H1 (cell line): ENCODE results near the gene MYCBPAP. TPM values are rescaled to one million over a fixed set of nuclear protein-coding genes. Genes with fewer than 3 reads are reported as not detected.
A peak's percentile ranks its signal among the peaks of the same experiment; 100 is the strongest.

ENCODE experiments used
- CBX5 ChIP-seq: fragments of 300-800, 300-1000 bp; sonication (generic); IDR thresholded peaks from 2 replicates; pipeline ENCODE4 v1.7.1; 2016; ENCODE audit warnings: antibody characterized with exemption, low read length, low read depth
- CEBPB ChIP-seq: IDR thresholded peaks from 2 replicates; pipeline ENCODE4 v1.6.1; 2012; ENCODE audit warnings: low read depth, low read length
- CREB1 ChIP-seq: IDR thresholded peaks from 2 replicates; pipeline ENCODE4 v1.6.1; 2012; ENCODE audit warnings: inconsistent platforms
- CTBP2 ChIP-seq: IDR thresholded peaks from 2 replicates; pipeline ENCODE4 v1.7.0; 2011; ENCODE audit warnings: borderline replicate concordance, mild to moderate bottlenecking, moderate library complexity, mixed read lengths, low read length; ENCODE audit not compliant: insufficient read depth, insufficient read length
- HDAC2 ChIP-seq, 2 experiments: fragments of 300-600 bp in 1 of 2; sonication (generic) in 1 of 2; IDR thresholded peaks; 2 replicates each; pipeline ENCODE4 v1.6.1; 2011 to 2012; ENCODE audit warnings: low read depth in 2 of 2, low read length in 2 of 2, mild to moderate bottlenecking in 2 of 2, moderate library complexity in 2 of 2, borderline replicate concordance in 1 of 2, inconsistent platforms in 1 of 2
- HDAC6 ChIP-seq: IDR thresholded peaks from one replicate; pipeline ENCODE4 v1.7.1; 2012; ENCODE audit warnings: low read depth, mild to moderate bottlenecking, inconsistent platforms, low read length, moderate library complexity
- JUN ChIP-seq: IDR thresholded peaks from 2 replicates; pipeline ENCODE4 v1.6.1; 2011; ENCODE audit warnings: low read depth, mild to moderate bottlenecking, improper control_type of control experiment, low read length
- JUND ChIP-seq: IDR thresholded peaks from 2 replicates; pipeline ENCODE4 v1.6.1; 2011; ENCODE audit warnings: mild to moderate bottlenecking, improper control_type of control experiment, low read length
- NANOG ChIP-seq: IDR thresholded peaks from 2 replicates; pipeline ENCODE4 v1.6.1; 2011; ENCODE audit warnings: low read length, low read depth, mild to moderate bottlenecking, inconsistent platforms; ENCODE audit not compliant: insufficient read depth, poor library complexity, severe bottlenecking
- POLR2A ChIP-seq, 2 experiments: IDR thresholded peaks; 1 replicate in 1 of 2; 2 replicates in 1 of 2; pipeline ENCODE4 v1.6.1; 2011; ENCODE audit warnings: low read depth in 2 of 2, low read length in 2 of 2, mild to moderate bottlenecking in 2 of 2; ENCODE audit errors: control extremely low read depth in 1 of 2
- RAD21 ChIP-seq, 2 experiments: IDR thresholded peaks in 1 of 2; conservative IDR thresholded peaks in 1 of 2; 2 replicates each; pipeline ENCODE4 v1.6.1; 2011; ENCODE audit warnings: low read depth in 2 of 2, low read length in 2 of 2, improper control_type of control experiment in 1 of 2, inconsistent platforms in 1 of 2, mild to moderate bottlenecking in 1 of 2, moderate library complexity in 1 of 2
- RFX5 ChIP-seq: IDR thresholded peaks from 2 replicates; pipeline ENCODE4 v1.6.1; 2011; ENCODE audit warnings: low read depth, low read length, improper control_type of control experiment, borderline replicate concordance
- RXRA ChIP-seq: IDR thresholded peaks from 2 replicates; pipeline ENCODE4 v1.6.1; 2011; ENCODE audit warnings: low read depth, mild to moderate bottlenecking, low read length, moderate library complexity; ENCODE audit not compliant: insufficient read depth
- SIN3A ChIP-seq, 2 experiments: IDR thresholded peaks in 1 of 2; conservative IDR thresholded peaks in 1 of 2; 2 replicates each; pipeline ENCODE4 v1.6.1; 2011 to 2012; ENCODE audit warnings: low read length in 2 of 2, improper control_type of control experiment in 1 of 2, low read depth in 1 of 2, mild to moderate bottlenecking in 1 of 2
- SP4 ChIP-seq: IDR thresholded peaks from 2 replicates; pipeline ENCODE4 v1.6.1; 2012; ENCODE audit warnings: low read length, inconsistent platforms
- SRF ChIP-seq: IDR thresholded peaks from 2 replicates; pipeline ENCODE4 v1.6.1; 2011; ENCODE audit warnings: mild to moderate bottlenecking, low read depth, low read length, moderate library complexity
- TAF1 ChIP-seq: IDR thresholded peaks from 2 replicates; pipeline ENCODE4 v1.6.1; 2011; ENCODE audit warnings: mild to moderate bottlenecking, low read depth, low read length
- USF2 ChIP-seq: IDR thresholded peaks from 2 replicates; pipeline ENCODE4 v1.6.1; 2011; ENCODE audit warnings: low read length, improper control_type of control experiment
- polyA plus RNA-seq, 7 experiments: library from polyadenylated mRNA; depleted of rRNA in 3 of 7; stranded (reverse) in 5 of 7; unstranded in 2 of 7; fragments of >200 nt in 5 of 7; fragments of 200-250 nt in 2 of 7; gene quantifications; 1 replicate in 5 of 7; 2 replicates in 1 of 7; 4 replicates in 1 of 7; pipeline versions ENCODE4 v1.2.1 to v1.2.3, GENCODE V29; 2011 to 2013; ENCODE audit warnings: missing spikeins in 2 of 7, mixed read lengths in 2 of 7
- total RNA-seq: library from RNA; stranded (reverse); fragmentation: NEBNext Ultra II Directional; extraction: Animal tissue kit (Norgen Biotek cat#: 25700); gene quantifications from 2 replicates; pipeline ENCODE4 v1.2.1, GENCODE V29; 2021

MYCBPAP gene
- total and polyA plus RNA-seq, 2 of the 8 experiments (the other 6 are each of a cell fraction or from before 2014, with no cell fraction given) = 0.89 to 3.3 TPM

GRCh38 chr17:50479522-50480141, 28.6 kb upstream of the MYCBPAP start (continued):
- TF ChIP-seq RAD21 (IDR thresholded peaks at IDR 0.05 in 1 of 2, conservative IDR thresholded peaks at IDR 0.05 in 1 of 2; ENCODE audit: low read depth in 2 of 2, low read length in 2 of 2) (peak; percentile 33 to 53; a peak in 3 of 4 replicates), TAF1 (0 out of 2 replicates have a peak, but pooled peaks have one; percentile 17), RFX5 (no peak), USF2 (peak; percentile 8; the same call in 1 of the 2 replicates), CEBPB (no peak), RXRA (no peak), SP4 (no peak), JUND (no peak), HDAC6 (no peak), NANOG (no peak), POLR2A (IDR thresholded peaks at IDR 0.05; ENCODE audit: control extremely low read depth in 1 of 2, low read depth in 2 of 2, low read length in 2 of 2) (no peak; a peak in 1 of 3 replicates), HDAC2 (IDR thresholded peaks at IDR 0.05; ENCODE audit: borderline replicate concordance in 1 of 2, low read depth in 2 of 2, low read length in 2 of 2) (no peak), SIN3A (conservative IDR thresholded peaks at IDR 0.05 in 1 of 2, IDR thresholded peaks at IDR 0.05 in 1 of 2; ENCODE audit: low read depth in 1 of 2, low read length in 2 of 2) (peak in 1 of 2 experiments; percentile 74; a peak in 1 of 4 replicates), JUN (no peak), CTBP2 (no peak), CREB1 (peak; percentile 33; the same call in 1 of the 2 replicates), SRF (no peak), CBX5 (no peak)
